Adrenal gland (tissue), 5 donors: ENCODE data around the gene CPNE4.

Experiments
- CTCF ChIP-seq, 6 experiments: fragments of 450-650 bp in 4 of 6; fragments of 200-600 bp in 2 of 6; sonication (generic) in 1 of 6; IDR thresholded peaks; 1 replicate in 5 of 6; 2 replicates in 1 of 6; pipeline versions ENCODE4 v1.5.1 to v1.8.0; 2016 to 2021; ENCODE audit warnings: antibody characterized with exemption in 6 of 6, mild to moderate bottlenecking in 2 of 6, moderate library complexity in 1 of 6
- POLR2A ChIP-seq, 2 donors: fragments of 450-650 bp; IDR thresholded peaks; one replicate each; pipeline ENCODE4 v1.6.1; 2017; ENCODE audit warnings: antibody characterized with exemption in 2 of 2, mild to moderate bottlenecking in 2 of 2, moderate library complexity in 1 of 2
- donor health status: DM: no; HTN: no; CAD: no.

- no peak for TF ChIP-seq POLR2A (IDR thresholded peaks at IDR 0.05)
- no peak for TF ChIP-seq CTCF (IDR thresholded peaks at IDR 0.05)
Measured at GRCh38 chr3:131550562-131551465, 484.0 kb downstream of the CPNE4 start.
